Right lobe of liver (tissue), 4 donors: ENCODE data around the gene ST7.

Source experiments
- CTCF ChIP-seq, 4 donors: fragments of 200-600 bp in 3 of 4; fragments of 450-650 bp in 1 of 4; IDR thresholded peaks; one replicate each; pipeline versions ENCODE4 v1.5.1 to v1.8.0; 2016 to 2022; ENCODE audit warnings: antibody characterized with exemption in 4 of 4, mild to moderate bottlenecking in 2 of 4
- POLR2A ChIP-seq: fragments of 450-650 bp; IDR thresholded peaks from one replicate; pipeline ENCODE4 v1.6.1; 2017; ENCODE audit warnings: antibody characterized with exemption, mild to moderate bottlenecking
- donor health status: DM: no; HTN: no; CAD: no.
- donor health status: DM: no; HTN: no; CAD: no.
- donor health status: DM: no; HTN: yes; CAD: no.

DNA sequence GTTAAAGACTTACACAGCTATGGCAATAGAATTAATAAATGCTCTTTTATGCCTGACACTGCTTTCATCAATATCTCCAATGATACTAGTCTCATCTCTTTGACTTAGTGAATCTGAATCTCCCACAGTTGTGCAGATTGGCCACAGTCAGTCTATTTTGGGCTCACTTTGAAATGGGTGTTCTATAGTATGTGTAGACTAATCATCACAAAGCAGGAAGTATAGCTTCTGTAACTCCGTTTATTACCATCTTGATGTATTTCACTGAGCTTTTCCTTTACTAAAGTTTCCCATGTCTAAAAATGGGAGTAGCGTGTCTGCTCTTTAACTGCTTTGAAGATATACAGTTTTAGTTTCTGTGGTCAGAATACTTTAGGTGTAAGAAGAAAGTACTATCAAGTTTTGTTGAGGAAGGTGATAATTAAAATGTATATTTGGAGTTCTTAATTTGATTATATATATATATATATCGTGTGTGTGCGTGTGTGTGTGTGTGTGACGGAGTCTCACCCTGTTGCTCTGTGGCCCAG lies 70.1 kb downstream of the ST7 start:
- TF ChIP-seq CTCF (IDR thresholded peaks at IDR 0.05): no peak
- no peak for TF ChIP-seq POLR2A
